CD1c-positive myeloid dendritic cell (primary cell): ENCODE data around the gene ATF2.

Source experiments
- DNase-seq: peaks from one replicate; pipeline ENCODE4 v3.0.0-alpha.2; 2016; ENCODE audit errors: extremely low spot score

The ATF2 gene

GRCh38 chr2:175027755-175028154 is 140.2 kb downstream of the ATF2 start:
- no peak for DNase-seq

- no peak for DNase-seq
Observed at GRCh38 chr2:175026385-175026784, 141.6 kb downstream of the ATF2 start.

GRCh38 chr2:175025946-175026345 is 142.1 kb downstream of the ATF2 start:
- no peak for DNase-seq

DNA sequence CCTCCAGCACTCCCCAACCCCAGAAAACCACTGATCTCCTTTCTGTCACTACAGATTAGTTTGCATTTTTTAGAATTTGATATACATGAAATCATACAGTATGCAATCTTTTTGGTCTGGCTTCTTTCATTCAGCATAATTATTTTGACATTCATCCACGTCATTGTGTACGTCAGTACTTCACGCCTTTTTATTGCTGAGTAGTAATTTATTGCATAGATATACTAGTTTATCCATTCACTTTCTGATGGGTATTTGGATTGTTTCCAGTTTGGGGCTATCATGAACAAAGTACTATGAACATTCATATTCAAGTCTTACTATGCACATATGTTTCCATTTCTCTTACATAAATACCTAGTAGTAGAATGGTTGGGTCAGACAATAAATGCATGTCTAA is 142.8 kb downstream of the ATF2 start:
- no peak for DNase-seq

- DNase-seq: no peak
Observed at GRCh38 chr2:175022923-175023322, 145.1 kb downstream of the ATF2 start.
